Naive thymus-derived CD8-positive, alpha-beta T cell (primary cell): ENCODE measurements around the gene FRG1. TPM values are rescaled to one million over a fixed set of nuclear protein-coding genes. Genes with fewer than 3 reads are reported as not detected.
"Not testable (repeated sequence)": the region's sequence is repeated elsewhere in the genome, so short reads cannot be mapped to it uniquely, and the experiment has no call there.

Experiments
- ATAC-seq, 2 donors: fragments of 150-1000 bp; cut with Tn5 transposase in 1 of 2; sonication (Bioruptor Pico), chemical (Tn5 transposase) in 1 of 2; 1 replicate in 1 of 2; 2 replicates in 1 of 2; pipeline ENCODE4 v1.10.0; 2021; ENCODE audit warnings: mild to moderate bottlenecking in 2 of 2, moderate library complexity in 2 of 2
- POLR2A ChIA-PET: fragments of 350-600 bp; sonication (Branson Sonifier 250); formaldehyde crosslinking; loops from one replicate; lab custom pipeline; 2021; ENCODE audit warnings: antibody characterized with exemption; lab: Charles Lee
- DNase-seq, 10 donors: peaks; one replicate each; pipeline versions ENCODE4 v3.0.0 to v3.0.0-alpha.2; 2020 to 2022
- H3K27ac Mint-ChIP-seq, 10 donors: one replicate each; pipeline ENCODE4 v1.8.0; 2020 to 2022; ENCODE audit warnings: mild to moderate bottlenecking in 10 of 10, mixed read lengths in 10 of 10, moderate library complexity in 4 of 10, inconsistent platforms in 1 of 10
- H3K27me3 Mint-ChIP-seq, 5 donors: one replicate each; pipeline ENCODE4 v1.8.0; 2021 to 2022; ENCODE audit warnings: mixed read lengths in 5 of 5
- H3K36me3 Mint-ChIP-seq, 3 donors: one replicate each; pipeline ENCODE4 v1.8.0; 2020 to 2022; ENCODE audit warnings: mixed read lengths in 3 of 3, mild to moderate bottlenecking in 2 of 3, inconsistent platforms in 1 of 3
- H3K4me1 Mint-ChIP-seq, 4 donors: one replicate each; pipeline ENCODE4 v1.8.0; 2021 to 2022; ENCODE audit warnings: mixed read lengths in 4 of 4
- H3K4me3 Mint-ChIP-seq, 10 donors: one replicate each; pipeline ENCODE4 v1.8.0; 2020 to 2022; ENCODE audit warnings: mild to moderate bottlenecking in 10 of 10, mixed read lengths in 10 of 10, moderate library complexity in 6 of 10, inconsistent platforms in 1 of 10
- H3K9me3 Mint-ChIP-seq, 9 donors: one replicate each; pipeline ENCODE4 v1.8.0; 2020 to 2022; ENCODE audit warnings: mixed read lengths in 9 of 9, mild to moderate bottlenecking in 3 of 9, inconsistent platforms in 1 of 9, moderate library complexity in 1 of 9
- polyA plus RNA-seq, 3 donors: library from polyadenylated mRNA; unstranded; fragments of 300-500 nt; fragmentation: Illumina TruSeq; gene quantifications; one replicate each; pipeline ENCODE4 v1.2.3, GENCODE V29; 2021
- total RNA-seq, 8 experiments: library from RNA in 2 of 8; stranded (reverse) in 2 of 8; gene quantifications; one replicate each; pipeline ENCODE4 v1.2.3 and lab custom pipeline; 2021 to 2026

Gene FRG1
- total and polyA plus RNA-seq, 5 experiments from 2014 or later = 45.6 to 51.3 (median 50.0) TPM

GRCh38 chr4:189946906-189947305 is 6.2 kb downstream of the FRG1 start:
- DNase-seq, H3K27me3 Mint-ChIP-seq, POLR2A ChIA-PET, H3K27ac Mint-ChIP-seq, ATAC-seq, H3K9me3 Mint-ChIP-seq, H3K4me3 Mint-ChIP-seq: not testable (repeated sequence)
- peaks cover 33 to 80% (median 67%) of the 10 kb centered on the region in 4 donors for H3K4me1 Mint-ChIP-seq
- H3K36me3 Mint-ChIP-seq = peaks cover 9 to 66% (median 56%) of the 10 kb centered on the region in 3 donors

GRCh38 chr4:189948486-189948885 is 7.8 kb downstream of the FRG1 start:
- POLR2A ChIA-PET, DNase-seq, H3K27me3 Mint-ChIP-seq, ATAC-seq, H3K9me3 Mint-ChIP-seq: not testable (repeated sequence)
- Mint-ChIP-seq H3K36me3 (peaks cover 9 to 69% (median 52%) of the 10 kb centered on the region in 3 donors), H3K4me1 (peaks cover 29 to 66% (median 57%) of the 10 kb centered on the region in 4 donors), H3K27ac (peak overlapping the region in 2 of 10 donors; percentile 19 to 22), H3K4me3 (peak overlapping the region in 1 of 10 donors; percentile 14)

DNA sequence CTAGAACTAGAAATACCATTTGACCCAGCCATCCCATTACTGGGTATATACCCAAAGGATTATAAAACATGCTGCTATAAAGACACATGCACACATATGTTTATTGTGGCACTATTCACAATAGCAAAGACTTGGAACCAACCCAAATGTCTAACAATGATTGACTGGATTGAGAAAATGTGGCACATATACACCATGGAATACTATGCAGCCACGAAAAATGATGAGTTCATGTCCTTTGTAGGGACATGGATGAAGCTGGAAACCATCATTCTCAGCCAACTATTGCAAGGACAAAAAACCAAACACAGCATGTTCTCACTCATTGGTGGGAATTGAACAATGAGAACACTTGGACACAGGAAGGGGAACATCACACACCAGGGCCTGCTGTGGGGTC is 28.6 kb downstream of the FRG1 start:
- H3K4me1 Mint-ChIP-seq, POLR2A ChIA-PET, DNase-seq, H3K27ac Mint-ChIP-seq, ATAC-seq, H3K27me3 Mint-ChIP-seq, H3K4me3 Mint-ChIP-seq: not testable (repeated sequence)
- peaks cover under 1 to 11% (median 8%) of the 10 kb centered on the region in 3 donors for H3K36me3 Mint-ChIP-seq
- peaks cover 0 to 53% (median 18%) of the 10 kb centered on the region in 9 donors for H3K9me3 Mint-ChIP-seq

- POLR2A ChIA-PET = no interaction called here
Observed at GRCh38 chr4:189973646-189974045, 33.0 kb downstream of the FRG1 start.

DNA sequence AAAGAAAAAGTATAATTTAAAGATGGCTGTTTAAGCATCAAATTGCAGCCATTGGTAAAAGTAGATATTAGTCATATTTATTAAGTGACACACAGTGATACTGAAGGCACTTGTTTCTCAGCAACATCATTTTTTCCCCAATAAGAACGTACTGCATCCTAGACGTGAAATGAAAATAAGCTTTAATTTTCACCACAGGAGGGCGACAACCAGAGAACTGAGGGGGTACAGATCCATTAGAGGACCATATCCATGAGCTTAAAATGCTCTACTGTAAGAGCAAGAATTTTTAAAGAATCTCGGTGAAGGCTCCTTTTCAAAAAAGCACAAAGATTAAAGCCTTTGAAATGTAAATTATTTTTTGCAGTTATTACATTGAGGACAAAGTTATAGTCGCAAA is 33.4 kb downstream of the FRG1 start:
- Mint-ChIP-seq H3K27ac (no peak overlapping the region), H3K9me3 (peaks cover 0 to 15% (median 4%) of the 10 kb centered on the region in 9 donors), H3K4me1 (peaks cover 0 to 2% (median 0%) of the 10 kb centered on the region in 4 donors), H3K4me3 (no peak overlapping the region), H3K27me3 (peaks cover 0 to 9% (median 8%) of the 10 kb centered on the region in 5 donors), H3K36me3 (peaks cover 0 to 3% (median 0%) of the 10 kb centered on the region in 3 donors)
- DNase-seq (no peak), ATAC-seq (no peak)
- POLR2A ChIA-PET = no interaction called here

More at GRCh38 chr4:189973646-189974045, 33.0 kb downstream of the FRG1 start:
- Mint-ChIP-seq H3K4me3 (no peak overlapping the region), H3K9me3 (peaks cover 0 to 17% (median 4%) of the 10 kb centered on the region in 9 donors), H3K4me1 (peaks cover 0 to 2% (median 0%) of the 10 kb centered on the region in 4 donors), H3K36me3 (peaks cover 0 to 3% (median 0%) of the 10 kb centered on the region in 3 donors), H3K27ac (no peak overlapping the region), H3K27me3 (peaks cover 0 to 9% (median 8%) of the 10 kb centered on the region in 5 donors)
- DNase-seq (no peak), ATAC-seq (no peak)

GRCh38 chr4:189979196-189980047 is 38.8 kb downstream of the FRG1 start:
- ATAC-seq (no peak), DNase-seq (no peak)
- H3K27me3 Mint-ChIP-seq = peaks cover 0 to 5% (median 0%) of the 10 kb centered on the region in 5 donors
- no peaks in the 10 kb centered on the region for H3K4me1 Mint-ChIP-seq
- H3K36me3 Mint-ChIP-seq = no peaks in the 10 kb centered on the region
- H3K27ac Mint-ChIP-seq = peak overlapping the region in 3 of 10 donors; percentile 11 to 75 (median 35)
- H3K4me3 Mint-ChIP-seq = no peak overlapping the region
- peaks cover 0 to 4% (median 0%) of the 10 kb centered on the region in 9 donors for H3K9me3 Mint-ChIP-seq
- POLR2A ChIA-PET = no interaction called here

- H3K27me3 Mint-ChIP-seq, H3K27ac Mint-ChIP-seq, POLR2A ChIA-PET, H3K36me3 Mint-ChIP-seq, H3K4me3 Mint-ChIP-seq, H3K9me3 Mint-ChIP-seq, ATAC-seq, H3K4me1 Mint-ChIP-seq, DNase-seq: not testable (repeated sequence)
Observed at GRCh38 chr4:189980292-189980691, 39.6 kb downstream of the FRG1 start.

GRCh38 chr4:189981970-189982369 is 41.3 kb downstream of the FRG1 start:
- POLR2A ChIA-PET = no interaction called here
- H3K27me3 Mint-ChIP-seq = no peaks in the 10 kb centered on the region
- DNase-seq (no peak), ATAC-seq (no peak)
- H3K36me3 Mint-ChIP-seq = no peaks in the 10 kb centered on the region
- H3K4me1 Mint-ChIP-seq = no peaks in the 10 kb centered on the region
- H3K9me3 Mint-ChIP-seq = peaks cover 0 to 4% (median 0%) of the 10 kb centered on the region in 9 donors
- H3K4me3 Mint-ChIP-seq = no peak overlapping the region
- no peak overlapping the region for H3K27ac Mint-ChIP-seq

DNA sequence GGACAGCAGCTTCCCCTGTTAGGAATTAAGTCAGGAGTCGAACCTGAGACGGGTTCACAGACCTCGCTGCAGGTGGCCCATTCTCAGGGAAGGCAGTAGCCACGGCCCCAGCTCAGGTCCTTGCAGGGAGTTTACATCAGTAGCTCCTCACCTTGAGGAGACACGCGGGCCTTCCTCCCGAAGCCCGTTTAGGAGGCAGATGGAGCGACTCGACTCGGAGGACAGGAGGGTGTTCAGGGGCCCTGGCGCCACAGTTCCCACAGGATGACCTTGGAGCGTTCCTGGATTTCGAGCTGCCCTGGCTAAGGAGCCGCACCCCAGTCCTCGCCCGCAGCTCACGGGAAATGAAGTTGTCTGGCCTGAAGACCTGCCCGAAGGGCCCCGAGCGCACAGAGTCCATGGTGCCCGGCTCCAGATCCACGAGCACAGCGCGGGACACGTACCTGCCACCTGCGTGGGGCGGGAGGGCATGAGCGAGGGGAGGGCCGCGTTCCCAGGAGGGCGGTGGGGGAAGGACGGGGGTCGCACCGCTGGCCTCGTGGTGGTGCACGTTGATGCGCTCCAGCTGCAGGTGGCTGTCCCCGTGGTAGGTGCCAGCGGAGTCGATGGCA is 43.3 kb downstream of the FRG1 start:
- H3K27me3 Mint-ChIP-seq, POLR2A ChIA-PET, ATAC-seq, H3K27ac Mint-ChIP-seq, H3K4me3 Mint-ChIP-seq, H3K4me1 Mint-ChIP-seq, H3K36me3 Mint-ChIP-seq, DNase-seq, H3K9me3 Mint-ChIP-seq: not testable (repeated sequence)

DNA sequence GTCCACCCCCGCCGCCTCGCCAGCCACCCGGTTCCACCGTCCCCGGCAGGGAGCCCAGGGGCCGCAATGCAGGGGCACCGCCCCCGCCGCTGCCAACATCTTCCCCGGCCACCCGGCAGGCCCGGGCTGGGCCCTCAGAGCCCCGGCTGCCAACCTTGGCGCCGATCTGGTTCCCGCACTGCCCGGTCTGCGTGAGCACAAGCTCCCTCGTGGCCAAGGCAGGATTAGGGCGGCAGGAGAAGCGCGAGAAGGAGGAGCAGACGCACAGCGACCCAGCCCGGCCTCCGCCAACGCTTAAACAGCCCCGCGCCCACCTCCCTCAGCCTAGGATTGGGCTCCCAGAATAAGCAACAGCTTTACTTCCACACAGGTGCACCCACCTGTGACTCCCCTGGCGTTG is 44.0 kb downstream of the FRG1 start:
- POLR2A ChIA-PET, H3K27ac Mint-ChIP-seq, H3K27me3 Mint-ChIP-seq, ATAC-seq, H3K9me3 Mint-ChIP-seq, DNase-seq, H3K36me3 Mint-ChIP-seq, H3K4me1 Mint-ChIP-seq, H3K4me3 Mint-ChIP-seq: not testable (repeated sequence)

DNA sequence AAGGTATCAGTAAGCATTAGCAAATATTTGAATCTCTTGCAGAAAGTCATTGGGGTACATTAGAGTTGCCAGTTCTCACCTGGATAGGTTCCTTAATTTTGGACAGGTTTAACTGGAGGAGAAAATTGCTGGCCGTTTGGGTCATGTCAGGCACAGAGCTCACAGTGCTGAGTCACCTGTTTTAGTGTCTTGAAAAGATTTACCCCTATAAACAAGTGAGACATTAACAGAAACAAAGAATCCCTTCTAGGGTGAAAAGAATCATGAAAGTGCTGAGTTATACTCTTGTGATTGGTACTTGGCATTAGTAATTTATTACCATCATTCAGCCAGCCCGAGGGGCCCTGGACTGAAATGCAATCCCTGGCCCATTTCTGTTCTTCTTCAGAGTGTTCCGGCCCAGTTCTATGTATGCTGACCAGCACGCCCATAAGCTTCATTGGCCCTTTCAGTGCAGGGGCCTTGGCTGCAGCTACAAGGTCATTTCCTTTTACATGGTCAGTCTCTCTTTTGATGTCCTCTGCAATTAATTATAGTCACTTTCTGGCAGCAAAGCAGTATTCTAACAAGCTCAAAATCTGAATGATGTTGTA is 45.1 kb downstream of the FRG1 start:
- POLR2A ChIA-PET = not testable (repeated sequence)

GRCh38 chr4:189988877-189989431 is 48.3 kb downstream of the FRG1 start:
- Mint-ChIP-seq H3K27ac (no peak overlapping the region), H3K4me3 (no peak overlapping the region), H3K36me3 (no peaks in the 10 kb centered on the region), H3K4me1 (no peaks in the 10 kb centered on the region), H3K9me3 (no peaks in the 10 kb centered on the region), H3K27me3 (peaks cover 0 to 18% (median under 1%) of the 10 kb centered on the region in 5 donors)
- DNase-seq (no peak), ATAC-seq (no peak)
- POLR2A ChIA-PET = no interaction called here

More for the DNA sequence above, 45.1 kb downstream of the FRG1 start:
- not testable (repeated sequence) for H3K27me3 Mint-ChIP-seq, H3K27ac Mint-ChIP-seq, DNase-seq, H3K36me3 Mint-ChIP-seq, H3K4me1 Mint-ChIP-seq, ATAC-seq, H3K9me3 Mint-ChIP-seq, H3K4me3 Mint-ChIP-seq
